K562 (cell line): ENCODE results near the gene PTPRC. TPM values are rescaled to one million over a fixed set of nuclear protein-coding genes. Genes with fewer than 3 reads are reported as not detected.

Experiments
- ATAC-seq: fragments of 200-7000 bp; cut with Tn5 transposase; 3 replicates; pipeline ENCODE4 v1.9.1; 2020; ENCODE audit warnings: moderate library complexity
- BruUV-seq: library from RNA; stranded (reverse); fragments of 400-500 nt; replicated peaks from 2 replicates; lab custom pipeline; 2021; lab: Mats Ljungman, UMichigan
- CTCF ChIA-PET: fragments of 300-600 bp; formaldehyde crosslinking; extraction: SDS; loops from one replicate; lab custom pipeline; 2021; ENCODE audit warnings: low intra/inter-chr PET ratio; lab: Yijun Ruan, JAX
- POLR2A ChIA-PET: fragments of 300-600, 350-650 bp; sonication (Branson Sonifier 250); formaldehyde crosslinking; extraction: SDS; loops from one replicate; lab custom pipeline; 2021; ENCODE audit warnings: antibody characterized with exemption, inconsistent platforms; lab: Yijun Ruan, JAX
- DNase-seq, 4 experiments: peaks; one replicate each; pipeline versions ENCODE4 v3.0.0 to v3.0.0-alpha.2; 2011 to 2018; ENCODE audit warnings: low spot score in 3 of 4, mixed read lengths in 3 of 4; ENCODE audit errors: extremely low read depth in 1 of 4
- FAIRE-seq: peaks from 2 replicates; lab custom pipeline; 2011; peaks lifted over from hg19 to GRCh38; lab: Jason Lieb, UNC
- H2AFZ ChIP-seq: 2 replicates; pipeline ENCODE4 v1.6.0; 2011; ENCODE audit warnings: low read depth, low read length, control low read depth, inconsistent platforms
- H3K27ac ChIP-seq: fragments of 200-600 bp; 3 replicates; pipeline ENCODE4 v1.8.0; 2011; ENCODE audit warnings: low read depth, mild to moderate bottlenecking, control low read depth, inconsistent platforms, low read length, moderate library complexity, mixed read lengths; ENCODE audit errors: extremely low read depth
- H3K27me3 ChIP-seq, 2 experiments: fragments of 300-600 bp in 1 of 2; 2 replicates in 1 of 2; 3 replicates in 1 of 2; pipeline versions ENCODE4 v1.6.0 to v1.8.0; 2011; ENCODE audit warnings: inconsistent platforms in 2 of 2, low read length in 2 of 2, mild to moderate bottlenecking in 1 of 2, mixed read lengths in 1 of 2, moderate library complexity in 1 of 2; ENCODE audit not compliant: control insufficient read depth in 2 of 2, insufficient read depth in 2 of 2
- H3K36me3 ChIP-seq: fragments of 300-600 bp; 3 replicates; pipeline ENCODE4 v1.8.0; 2011; ENCODE audit warnings: mild to moderate bottlenecking, low read length, inconsistent platforms; ENCODE audit not compliant: control insufficient read depth, insufficient read depth
- H3K4me1 ChIP-seq, 2 experiments: fragments of 200-600 bp in 1 of 2; replicated peaks in 1 of 2; 2 replicates in 1 of 2; 3 replicates in 1 of 2; pipeline versions ENCODE4 v1.5.1 to v1.8.0; 2011; ENCODE audit warnings: inconsistent platforms in 2 of 2, low read length in 2 of 2, mild to moderate bottlenecking in 1 of 2, mixed read lengths in 1 of 2, moderate library complexity in 1 of 2; ENCODE audit not compliant: control insufficient read depth in 2 of 2, insufficient read depth in 2 of 2
- H3K4me2 ChIP-seq: 2 replicates; pipeline ENCODE4 v1.6.1; 2011; ENCODE audit warnings: low read length, control low read depth, inconsistent platforms, mixed read lengths; ENCODE audit not compliant: insufficient read depth
- H3K4me3 ChIP-seq: fragments of 200-600 bp; sonication (generic), shearing (Covaris generic); 2 replicates; pipeline ENCODE4 v1.5.1; 2016; ENCODE audit warnings: control low read depth, inconsistent platforms
- H3K79me2 ChIP-seq: fragments of 200-600 bp; 3 replicates; pipeline ENCODE4 v1.8.0; 2011; ENCODE audit warnings: low read length, inconsistent platforms; ENCODE audit not compliant: control insufficient read depth, insufficient read depth
- H3K9ac ChIP-seq, 2 experiments: 2 replicates each; pipeline versions ENCODE4 v1.6.0 to v1.6.1; 2011; ENCODE audit warnings: low read depth in 2 of 2, low read length in 2 of 2, control low read depth in 1 of 2, inconsistent platforms in 1 of 2, mild to moderate bottlenecking in 1 of 2, mixed read lengths in 1 of 2; ENCODE audit not compliant: insufficient read depth in 1 of 2
- H3K9me1 ChIP-seq: one replicate; pipeline ENCODE4 v1.6.0; 2011; ENCODE audit warnings: inconsistent platforms, mild to moderate bottlenecking, low read length, moderate library complexity; ENCODE audit not compliant: control insufficient read depth, insufficient read depth
- H3K9me3 ChIP-seq: replicated peaks from 2 replicates; pipeline ENCODE4 v1.5.1; 2011; ENCODE audit warnings: low read depth, low read length, inconsistent platforms; ENCODE audit not compliant: control insufficient read depth, insufficient read depth
- H4K20me1 ChIP-seq: replicated peaks from 2 replicates; pipeline ENCODE4 v1.6.1; 2011; ENCODE audit warnings: low read length, inconsistent platforms, mixed read lengths; ENCODE audit not compliant: control insufficient read depth, insufficient read depth
- GABPB2 ChIP-seq: fragments of 250-450 bp; sonication (Bioruptor Pico); conservative IDR thresholded peaks from 2 replicates; pipeline ENCODE4 v1.5.1; 2021; ENCODE audit warnings: mild to moderate bottlenecking
- MAFG ChIP-seq: fragments of 450-650 bp; conservative IDR thresholded peaks from 2 replicates; pipeline ENCODE4 v1.6.1; 2016; ENCODE audit warnings: missing genetic modification characterization, missing compliant biosample characterization
- MYBL2 ChIP-seq, 2 experiments: fragments of 450-650 bp in 1 of 2; sonication (generic) in 1 of 2; formaldehyde crosslinking in 1 of 2; IDR thresholded peaks; 2 replicates each; pipeline versions ENCODE4 v1.6.1 to v1.8.1; 2017 to 2022; ENCODE audit warnings: borderline replicate concordance in 1 of 2, inconsistent platforms in 1 of 2, low read depth in 1 of 2, mild to moderate bottlenecking in 1 of 2, missing genetic modification reagents in 1 of 2, moderate library complexity in 1 of 2
- RB1 ChIP-seq: fragments of 450-650 bp; IDR thresholded peaks from 2 replicates; pipeline ENCODE4 v1.6.1; 2017; ENCODE audit warnings: low read depth, mild to moderate bottlenecking
- TFAM ChIP-seq: fragments of 250-450 bp; sonication (Bioruptor Pico); conservative IDR thresholded peaks from 2 replicates; pipeline ENCODE4 v1.5.0; 2021; ENCODE audit warnings: mild to moderate bottlenecking, moderate library complexity
- ZNF121 ChIP-seq: sonication (generic); formaldehyde crosslinking; conservative IDR thresholded peaks from 2 replicates; pipeline ENCODE4 v1.8.0; 2022; ENCODE audit warnings: missing genetic modification reagents
- ZNF134 ChIP-seq: fragments of 250-450 bp; sonication (Bioruptor Pico); conservative IDR thresholded peaks from 2 replicates; pipeline ENCODE4 v1.4.0; 2020
- ZNF77 ChIP-seq: fragments of 250-450 bp; sonication (Bioruptor Pico); IDR thresholded peaks from 2 replicates; pipeline ENCODE4 v1.5.0; 2020
- WGBS: fragments of 100-300 bp; shearing (Covaris generic); methylation state at CpG from one replicate; pipeline ENCODE4 v1.1.6; 2016; ENCODE audit warnings: low coverage, mixed read lengths; ENCODE audit not compliant: insufficient coverage; ENCODE audit errors: missing lambda C conversion rate; 5-methylcytosine and 5-hydroxymethylcytosine counted together
- in situ Hi-C: fragments of 300-500 bp; cut with MboI; formaldehyde crosslinking; loops from 4 replicates; pipeline ENCODE4 v1.15.0; 2018; ENCODE audit warnings: inconsistent platforms, mixed read lengths
- intact Hi-C: fragments of 100-400 bp; cut with micrococcal nuclease; formaldehyde crosslinking; loops from 2 replicates; pipeline ENCODE4 v1.14.2; 2022
- polyA plus RNA-seq, 8 experiments: library from polyadenylated mRNA; depleted of rRNA in 4 of 8; stranded (reverse) in 5 of 8; unstranded in 3 of 8; fragments of >200 nt; fragmentation: Nextera tagmentation in 2 of 8; fragmentation: Illumina TruSeq in 1 of 8; extraction: Ambion mirVana in 2 of 8; extraction: Trizol in 1 of 8; gene quantifications; 2 replicates each; pipeline versions ENCODE4 v1.2.1 to v1.2.3, GENCODE V29; 2011 to 2014; ENCODE audit warnings: inconsistent platforms in 1 of 8, missing spikeins in 1 of 8
- total RNA-seq, 7 experiments: library from RNA; depleted of rRNA in 6 of 7; stranded (reverse); fragments of >200 nt in 6 of 7; fragmentation: Illumina TruSeq in 2 of 7; extraction: Trizol in 2 of 7; gene quantifications; 2 replicates each; pipeline versions ENCODE4 v1.2.1 to v1.2.3, GENCODE V29; 2011 to 2021; ENCODE audit warnings: low replicate concordance in 1 of 7

The PTPRC gene
- total and polyA plus RNA-seq, 9 of the 15 experiments (the other 6 are each of a cell fraction or from before 2014, with no cell fraction given) = 7.1 to 107 (median 62.9) TPM

GRCh38 chr1:198805498-198806151 is 166.8 kb downstream of the PTPRC start:
- Histone ChIP-seq H3K4me3 (no peak overlapping the region), H3K79me2 (no peaks in the 10 kb centered on the region), H4K20me1 (no peaks in the 10 kb centered on the region), H3K4me1 (no peaks in the 10 kb centered on the region), H3K9ac (no peak overlapping the region), H2AFZ (no peak overlapping the region), H3K36me3 (no peaks in the 10 kb centered on the region), H3K4me2 (no peak overlapping the region), H3K9me3 (no peaks in the 10 kb centered on the region), H3K27me3 (no peaks in the 10 kb centered on the region), H3K9me1 (no peaks in the 10 kb centered on the region), H3K27ac (no peak overlapping the region)
- BruUV-seq = no TSS peak
- in situ Hi-C loops (no loop called here), intact Hi-C loops (no loop called here)
- DNase-seq (no peak), ATAC-seq (no peak), FAIRE-seq (no peak)
- ChIA-PET CTCF (no interaction called here), POLR2A (no interaction called here)
- WGBS = 0% methylated on average over 5 of the region's 5 CpGs
- TF ChIP-seq MYBL2 (IDR thresholded peaks at IDR 0.05; ENCODE audit: low read depth) (no peak), MYBL2 (CRISPR knock-in tag; IDR thresholded peaks at IDR 0.05; ENCODE audit: borderline replicate concordance) (no peak), ZNF134 (CRISPR knock-in tag) (no peak), ZNF121 (CRISPR knock-in tag) (no peak), RB1 (no peak), GABPB2 (no peak), ZNF77 (CRISPR knock-in tag) (no peak), TFAM (CRISPR knock-in tag) (no peak), MAFG (no peak)
